Suprapubic skin (tissue), 3 donors: ENCODE results near the gene VWA3B.

ENCODE experiments used
- CTCF ChIP-seq, 2 donors: fragments of 200-600 bp in 1 of 2; fragments of 450-650 bp in 1 of 2; sonication (generic) in 1 of 2; IDR thresholded peaks; one replicate each; pipeline ENCODE4 v1.5.1; 2016 to 2019; ENCODE audit warnings: antibody characterized with exemption in 2 of 2, mild to moderate bottlenecking in 1 of 2, moderate library complexity in 1 of 2
- POLR2A ChIP-seq, 2 donors: fragments of 450-650 bp; IDR thresholded peaks; one replicate each; pipeline ENCODE4 v1.6.1; 2017; ENCODE audit warnings: antibody characterized with exemption in 2 of 2, mild to moderate bottlenecking in 2 of 2, moderate library complexity in 2 of 2

- no peak for TF ChIP-seq CTCF (IDR thresholded peaks at IDR 0.05)
- TF ChIP-seq POLR2A (IDR thresholded peaks at IDR 0.05), result no peak
Measured at GRCh38 chr2:98295275-98295674, 208.3 kb downstream of the VWA3B start.
